GM06990 (cell line): ENCODE results near the gene ORAI2.
"Not testable (repeated sequence)": the region's sequence is repeated elsewhere in the genome, so short reads cannot be mapped to it uniquely, and the experiment has no call there.

ENCODE experiments used
- DNase-seq: peaks from one replicate; pipeline ENCODE4 v3.0.0-alpha.2; 2011; ENCODE audit not compliant: insufficient read length; ENCODE audit errors: extremely low read depth
- H3K27me3 ChIP-seq: replicated peaks from 2 replicates; pipeline ENCODE4 v1.6.0; 2011; ENCODE audit warnings: low read length; ENCODE audit not compliant: control insufficient read depth, insufficient read depth
- H3K36me3 ChIP-seq: 2 replicates; pipeline ENCODE4 v1.5.1; 2011; ENCODE audit warnings: low read length; ENCODE audit not compliant: control insufficient read depth, insufficient read depth
- H3K4me3 ChIP-seq: replicated peaks from 2 replicates; pipeline ENCODE4 v1.5.1; 2011; ENCODE audit warnings: low read depth, mild to moderate bottlenecking, control low read depth, low read length
- TF ChIP-seq, protein P1 (sequence below): IDR thresholded peaks from 2 replicates; pipeline ENCODE4 v1.5.1; 2011; ENCODE audit warnings: low read length, control low read depth, mild to moderate bottlenecking, inconsistent platforms; ENCODE audit not compliant: insufficient read depth, poor library complexity, severe bottlenecking

The ORAI2 gene

DNA sequence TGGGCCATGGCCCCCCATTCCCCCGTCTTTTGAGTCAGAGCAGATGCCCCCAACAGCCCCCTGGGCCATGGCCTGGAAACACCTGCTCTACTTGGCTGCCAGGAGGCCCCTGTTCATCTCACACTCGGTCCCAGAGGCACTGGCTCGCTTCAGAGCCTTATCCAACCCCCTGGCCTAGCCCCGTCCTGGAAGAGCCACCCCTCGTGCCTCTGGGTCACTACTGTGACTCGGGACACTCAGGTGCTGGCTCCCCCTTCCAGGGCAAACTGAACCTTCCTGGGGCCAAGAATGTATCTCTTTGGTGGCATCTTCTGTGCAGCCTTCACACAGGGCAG, 38.4 kb downstream of the ORAI2 start:
- TF ChIP-seq, protein P1, sequence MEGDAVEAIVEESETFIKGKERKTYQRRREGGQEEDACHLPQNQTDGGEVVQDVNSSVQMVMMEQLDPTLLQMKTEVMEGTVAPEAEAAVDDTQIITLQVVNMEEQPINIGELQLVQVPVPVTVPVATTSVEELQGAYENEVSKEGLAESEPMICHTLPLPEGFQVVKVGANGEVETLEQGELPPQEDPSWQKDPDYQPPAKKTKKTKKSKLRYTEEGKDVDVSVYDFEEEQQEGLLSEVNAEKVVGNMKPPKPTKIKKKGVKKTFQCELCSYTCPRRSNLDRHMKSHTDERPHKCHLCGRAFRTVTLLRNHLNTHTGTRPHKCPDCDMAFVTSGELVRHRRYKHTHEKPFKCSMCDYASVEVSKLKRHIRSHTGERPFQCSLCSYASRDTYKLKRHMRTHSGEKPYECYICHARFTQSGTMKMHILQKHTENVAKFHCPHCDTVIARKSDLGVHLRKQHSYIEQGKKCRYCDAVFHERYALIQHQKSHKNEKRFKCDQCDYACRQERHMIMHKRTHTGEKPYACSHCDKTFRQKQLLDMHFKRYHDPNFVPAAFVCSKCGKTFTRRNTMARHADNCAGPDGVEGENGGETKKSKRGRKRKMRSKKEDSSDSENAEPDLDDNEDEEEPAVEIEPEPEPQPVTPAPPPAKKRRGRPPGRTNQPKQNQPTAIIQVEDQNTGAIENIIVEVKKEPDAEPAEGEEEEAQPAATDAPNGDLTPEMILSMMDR = no peak
- peaks cover 27% of the 10 kb centered on the region for H3K36me3 ChIP-seq
- H3K4me3 ChIP-seq = no peak overlapping the region
- H3K27me3 ChIP-seq = no peaks in the 10 kb centered on the region
- DNase-seq = peak; percentile 11

DNA sequence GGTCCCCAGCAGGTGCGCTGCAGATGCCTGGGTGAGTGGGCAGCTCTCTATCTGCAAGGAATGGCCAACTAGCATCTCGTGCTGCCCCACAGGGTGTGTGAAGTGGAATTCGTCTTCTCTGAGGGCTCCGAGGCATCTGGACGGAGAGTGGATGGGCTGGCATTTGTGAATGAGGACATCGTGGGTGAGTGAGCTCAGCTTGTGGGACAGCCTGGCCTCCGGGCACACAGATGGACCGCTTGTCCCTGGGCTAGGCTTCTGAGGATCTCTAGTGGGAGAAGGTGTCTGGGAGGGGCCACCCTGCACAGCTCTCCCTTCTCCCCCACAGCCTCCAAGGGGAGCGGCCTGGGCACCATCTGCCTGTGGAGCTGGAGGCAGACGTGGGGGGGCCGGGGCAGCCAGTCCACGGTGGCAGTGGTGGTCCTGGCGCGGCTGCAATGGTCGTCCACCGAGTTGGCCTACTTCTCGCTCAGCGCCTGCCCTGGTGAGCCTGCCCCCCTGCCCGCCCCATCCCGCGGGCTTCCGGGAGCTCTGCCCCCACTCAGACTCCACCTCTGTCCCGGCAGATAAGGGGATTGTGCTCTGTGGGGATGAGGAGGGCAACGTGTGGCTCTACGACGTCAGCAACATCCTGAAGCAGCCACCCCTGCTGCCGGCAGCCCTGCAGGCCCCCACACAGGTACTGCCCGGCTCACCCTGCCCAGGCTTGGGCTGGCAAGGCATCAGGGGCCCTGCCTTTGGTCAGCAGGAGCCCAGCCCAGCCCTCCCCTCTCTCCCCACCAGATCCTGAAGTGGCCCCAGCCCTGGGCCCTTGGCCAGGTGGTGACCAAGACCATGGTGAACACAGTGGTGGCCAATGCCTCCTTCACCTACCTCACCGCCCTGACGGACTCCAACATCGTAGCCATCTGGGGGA, 39.0 kb downstream of the ORAI2 start:
- H3K27me3 ChIP-seq = no peaks in the 10 kb centered on the region
- peaks cover 26% of the 10 kb centered on the region for H3K36me3 ChIP-seq
- TF ChIP-seq, protein P1 = no peak
- peak; percentile 9 for DNase-seq
- no peak overlapping the region for H3K4me3 ChIP-seq

DNA sequence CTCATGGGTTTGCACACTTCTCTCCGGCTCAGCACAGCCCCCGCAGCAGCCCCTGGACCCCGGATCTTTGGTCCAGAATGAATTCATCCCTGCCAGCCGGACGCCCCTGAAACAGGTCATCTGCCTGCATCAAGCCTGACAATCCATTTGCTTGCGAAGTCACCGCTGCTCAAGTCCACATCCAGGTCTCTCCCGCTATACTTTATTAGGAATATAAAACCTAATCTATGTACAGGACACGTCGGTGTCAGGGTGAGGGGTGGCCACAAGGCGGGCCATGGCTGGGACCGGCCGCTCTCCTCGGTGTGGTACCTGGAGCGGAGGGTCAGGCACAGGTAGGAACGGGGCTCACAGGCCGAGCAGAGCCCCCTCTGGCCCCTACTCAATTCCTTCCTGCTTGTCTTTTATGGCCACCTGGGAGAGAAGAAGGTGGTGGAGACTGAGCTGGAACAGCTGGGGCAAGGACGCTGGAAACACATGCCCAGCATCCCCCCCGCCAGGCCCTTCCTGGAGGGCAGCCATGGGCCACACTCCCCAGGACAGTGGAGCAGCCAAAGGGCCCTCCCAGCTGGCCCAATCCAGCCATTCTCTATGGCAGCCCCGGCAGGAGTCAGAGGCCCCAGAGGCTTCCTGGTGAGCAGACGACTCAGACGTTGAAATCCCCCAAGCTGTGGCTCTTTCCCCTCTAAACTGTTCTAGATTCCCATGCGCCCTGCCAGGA, 40.1 kb downstream of the ORAI2 start:
- TF ChIP-seq, protein P1 = no peak
- H3K4me3 ChIP-seq = no peak overlapping the region
- no peaks in the 10 kb centered on the region for H3K27me3 ChIP-seq
- DNase-seq = no peak
- peaks cover 19% of the 10 kb centered on the region for H3K36me3 ChIP-seq

DNA sequence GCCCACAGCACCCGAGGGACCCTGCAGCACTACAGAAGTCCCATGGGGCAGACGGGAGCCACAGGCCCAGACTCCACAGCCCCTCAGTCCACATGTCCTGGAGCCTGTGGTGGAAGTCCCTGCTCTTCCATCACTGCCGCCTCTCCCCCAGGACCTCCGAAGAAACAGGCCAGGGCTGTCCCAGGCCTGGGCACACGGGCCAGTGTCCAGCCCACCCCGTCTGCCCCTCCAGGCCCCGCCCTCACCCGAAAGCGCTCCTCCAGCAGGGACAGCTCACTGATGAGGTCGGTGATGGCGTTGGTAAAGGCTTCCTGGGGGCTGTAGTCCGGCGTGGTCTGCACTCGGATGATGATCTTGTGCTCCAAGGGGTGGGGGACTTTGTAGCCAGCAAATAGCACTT, 40.7 kb downstream of the ORAI2 start:
- DNase-seq, H3K4me3 ChIP-seq, H3K27me3 ChIP-seq: not testable (repeated sequence)
- peaks cover 16% of the 10 kb centered on the region for H3K36me3 ChIP-seq

DNA sequence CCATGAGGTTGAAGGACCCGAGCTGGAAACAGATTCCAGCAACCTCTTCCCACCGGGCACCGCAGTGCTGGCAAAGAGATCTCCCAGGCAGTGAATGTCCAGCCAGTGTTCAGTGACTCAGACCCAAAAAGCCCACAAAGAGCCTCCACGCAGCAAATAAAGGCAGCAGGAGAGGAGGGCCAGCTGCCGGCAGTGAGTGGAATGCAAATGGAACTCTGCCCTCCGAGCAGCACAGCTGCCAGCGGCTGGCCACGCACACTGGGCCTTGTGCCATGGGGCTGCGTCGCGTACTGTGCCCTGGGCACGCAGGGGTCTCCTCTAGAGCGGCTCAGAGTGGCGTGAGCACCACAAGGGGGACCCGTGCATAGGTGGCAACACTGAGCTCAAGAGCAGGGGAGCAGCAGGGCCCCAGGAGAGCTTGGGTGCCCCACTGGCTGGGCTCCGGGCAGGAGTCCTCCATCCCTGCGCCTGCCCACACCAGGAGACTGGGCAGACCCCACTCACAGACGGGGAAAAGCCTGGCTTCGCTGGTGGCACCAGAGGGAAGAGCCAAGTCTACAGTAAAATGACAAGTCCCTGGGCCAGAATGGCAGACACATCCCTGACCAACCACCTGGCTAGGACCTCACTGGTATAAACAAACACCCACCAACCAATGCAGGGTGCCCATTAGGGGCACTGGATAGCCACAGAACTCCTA, 41.5 kb downstream of the ORAI2 start:
- not testable (repeated sequence) for H3K4me3 ChIP-seq, H3K27me3 ChIP-seq, DNase-seq
- H3K36me3 ChIP-seq = peaks cover 14% of the 10 kb centered on the region

DNA sequence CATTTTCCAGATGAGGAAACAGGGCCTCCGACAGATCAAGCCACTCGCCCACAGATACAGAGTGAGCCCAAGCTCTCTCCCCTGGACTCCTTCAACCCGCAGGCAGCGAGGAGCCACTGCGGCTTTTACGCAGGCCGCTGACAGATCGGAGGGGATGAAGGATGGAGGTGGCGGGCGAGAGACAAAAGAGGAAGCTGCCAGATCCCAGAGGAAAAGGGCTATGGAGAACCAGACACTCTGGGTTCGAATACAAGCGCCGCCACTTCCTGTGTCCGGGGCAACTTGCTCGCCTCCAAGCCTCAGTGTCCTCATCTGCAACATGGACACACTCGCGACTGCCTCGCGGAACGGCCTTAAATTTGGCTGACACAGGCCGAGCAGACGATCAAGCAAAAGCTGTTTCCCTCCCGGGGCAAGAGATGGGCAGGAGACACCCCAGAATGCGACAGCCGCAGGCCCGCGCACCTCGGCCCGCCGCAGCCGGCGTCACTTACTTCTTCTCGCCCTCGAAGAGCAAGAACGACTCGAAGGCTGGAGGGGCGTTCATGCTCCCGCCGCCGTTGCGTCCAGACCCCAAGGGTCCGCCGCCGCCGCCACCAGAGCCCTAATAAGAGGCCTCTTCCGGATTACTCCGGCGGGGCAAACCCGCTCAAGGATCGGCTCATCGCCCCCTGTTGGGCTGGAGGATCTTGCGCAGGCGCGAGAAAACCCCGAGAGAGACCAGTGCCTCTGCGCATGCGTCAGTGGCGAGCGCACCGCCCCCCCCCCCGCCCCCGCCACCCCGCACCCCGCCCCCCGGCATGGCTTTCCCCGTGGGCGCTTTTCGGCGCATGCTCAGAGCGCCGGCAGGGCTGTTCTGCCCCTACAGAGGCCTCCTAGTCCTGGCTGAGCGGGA, 45.2 kb downstream of the ORAI2 start, which contains the start of gene POLR2J:
POLR2J (minus strand) TSS at position 609 of the 895 bp plus-strand sequence; CDS start at position 547, 62 bp downstream.
- not testable (repeated sequence) for H3K27me3 ChIP-seq, H3K36me3 ChIP-seq
- H3K4me3 ChIP-seq = peak within 1 kb of the TSS; percentile 49
- DNase-seq = peak; percentile 75

DNA sequence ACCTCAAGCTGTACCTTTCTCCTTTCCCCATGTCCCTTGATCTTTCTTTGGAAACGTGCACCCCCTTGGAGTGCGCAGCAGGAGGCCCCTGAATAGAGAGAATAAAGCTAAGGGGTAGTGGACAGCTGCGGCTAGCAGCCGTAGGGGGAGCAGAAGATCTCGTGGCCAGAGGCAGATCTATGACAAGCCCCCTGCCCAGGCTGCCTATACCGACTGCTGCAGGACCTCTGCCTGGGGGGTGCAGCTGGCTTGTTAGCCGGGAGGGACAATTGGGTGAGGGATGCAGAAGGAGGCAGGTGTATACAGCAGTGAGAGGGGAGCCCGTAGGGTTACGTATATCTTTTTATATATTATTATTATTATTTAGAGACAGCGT, 45.8 kb downstream of the ORAI2 start:
- DNase-seq, H3K27me3 ChIP-seq, H3K4me3 ChIP-seq, H3K36me3 ChIP-seq: not testable (repeated sequence)
